HG02678 (cell line): ENCODE results near the gene NBEA.

Experiments
- ATAC-seq: cut with Tn5 transposase; IDR thresholded peaks from one replicate; pipeline ENCODE4 v1.9.1; 2021; ENCODE audit warnings: mild to moderate bottlenecking, moderate library complexity; ENCODE audit not compliant: unreplicated experiment

The NBEA gene

GRCh38 chr13:35256459-35257148 is 314.5 kb downstream of the NBEA start:
- ATAC-seq = no peak

GRCh38 chr13:35260316-35260715 is 318.2 kb downstream of the NBEA start:
- ATAC-seq = no peak

- ATAC-seq = no peak
Measured at GRCh38 chr13:35266412-35266811, 324.3 kb downstream of the NBEA start.

DNA sequence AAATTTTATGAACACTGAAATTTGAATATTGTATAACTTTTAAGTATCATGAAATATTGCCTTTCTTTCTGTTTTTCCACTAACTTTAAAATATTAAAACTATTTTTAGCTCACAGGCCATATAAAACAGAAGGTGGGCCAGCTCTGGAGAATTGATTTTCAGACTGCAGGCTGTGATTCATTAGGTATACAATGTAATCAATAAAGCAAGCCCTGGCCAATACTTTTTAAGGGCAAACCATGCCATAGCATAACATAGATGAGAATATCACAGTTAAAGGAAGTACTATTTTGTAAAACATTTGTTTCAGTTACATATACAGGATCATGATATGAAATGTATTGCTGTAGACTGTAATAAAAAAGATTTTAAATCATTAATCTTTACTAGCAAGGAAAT is 336.8 kb downstream of the NBEA start:
- no peak for ATAC-seq

DNA sequence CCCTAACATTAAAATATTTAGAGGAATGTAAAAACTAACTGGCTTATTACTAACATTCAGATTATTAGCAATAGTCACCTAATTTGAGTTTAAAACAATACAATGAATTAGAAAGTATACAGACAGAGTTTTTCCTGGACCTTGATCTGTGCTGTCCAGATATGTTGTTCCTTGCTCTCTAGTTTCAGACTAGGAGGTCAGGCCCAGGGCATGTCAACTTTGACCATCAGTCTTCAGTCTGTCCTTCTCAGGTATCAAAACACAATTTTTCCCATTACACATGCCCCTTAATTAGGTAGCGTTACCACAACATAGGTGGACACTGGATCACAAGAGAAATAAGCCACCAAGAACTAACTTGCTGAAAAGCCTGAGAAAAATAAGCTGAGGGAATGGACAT is 337.4 kb downstream of the NBEA start:
- no peak for ATAC-seq

DNA sequence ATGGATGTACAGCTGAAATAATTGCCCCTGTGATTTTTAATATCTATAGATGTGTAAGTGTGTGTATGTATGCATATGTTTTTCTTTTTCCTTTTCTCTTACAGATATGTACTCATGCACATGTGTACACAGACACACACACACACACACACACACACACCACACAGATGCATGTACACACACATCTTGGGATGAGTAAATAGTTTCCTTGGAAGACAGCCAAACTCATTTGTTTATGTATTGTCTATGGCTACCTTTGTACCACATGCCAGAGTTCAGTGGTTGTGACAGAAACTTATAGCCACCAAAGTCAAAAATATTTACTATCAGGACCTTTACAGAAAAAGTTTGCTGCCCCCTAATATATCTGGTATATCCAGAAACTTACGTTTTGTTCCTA is 341.8 kb downstream of the NBEA start:
- ATAC-seq = no peak

- no peak for ATAC-seq
Measured at GRCh38 chr13:35285677-35286076, 343.6 kb downstream of the NBEA start.

GRCh38 chr13:35292329-35292728 is 350.3 kb downstream of the NBEA start:
- ATAC-seq = no peak

DNA sequence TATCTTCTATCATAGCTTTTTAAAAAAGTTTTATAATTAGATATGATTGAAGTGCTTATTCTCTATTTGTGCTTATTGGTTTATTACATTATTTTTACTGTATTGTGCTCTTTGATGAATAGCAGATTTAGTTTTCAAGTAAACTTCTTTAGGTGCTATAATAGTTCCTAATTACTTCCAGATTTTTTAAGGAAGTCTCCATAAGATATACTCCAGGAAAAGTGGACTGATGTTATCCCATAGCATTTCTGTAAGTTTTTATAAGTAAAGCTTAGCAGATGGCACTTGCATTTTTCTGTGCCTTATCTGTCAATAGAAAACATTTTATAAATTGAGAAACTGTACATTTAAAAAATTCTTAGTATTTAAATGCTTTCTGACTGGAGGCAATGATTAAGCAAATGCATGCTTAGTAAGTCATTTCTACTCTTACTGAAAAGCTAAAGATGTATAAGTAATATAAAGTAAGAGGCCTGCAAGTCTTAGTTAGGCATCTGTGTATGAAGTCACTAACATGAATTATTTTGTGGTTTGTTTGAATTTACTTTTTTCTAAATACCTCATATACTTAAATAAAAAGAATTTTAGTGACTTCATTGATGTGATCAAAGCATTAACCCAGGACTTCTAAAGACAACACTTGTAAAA is 351.6 kb downstream of the NBEA start:
- ATAC-seq = no peak

DNA sequence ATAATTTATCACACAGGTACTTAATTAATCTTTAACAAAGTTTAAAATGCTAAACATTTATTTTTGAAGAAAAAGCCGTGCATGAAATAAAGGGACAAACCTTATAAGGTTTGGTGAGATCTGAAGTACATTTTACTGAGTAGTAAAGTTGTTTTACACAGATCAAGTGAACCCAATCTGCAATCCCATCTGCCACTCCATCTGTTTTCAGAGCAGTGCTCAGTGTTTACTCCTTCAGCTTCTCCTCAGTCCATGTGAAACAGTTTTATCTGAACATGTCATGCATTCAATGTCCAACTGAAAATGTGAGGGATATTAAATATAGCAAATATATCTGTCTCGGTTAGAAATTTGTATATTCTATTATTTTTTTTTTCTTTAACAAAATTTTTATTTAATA is 367.6 kb downstream of the NBEA start:
- ATAC-seq = no peak

DNA sequence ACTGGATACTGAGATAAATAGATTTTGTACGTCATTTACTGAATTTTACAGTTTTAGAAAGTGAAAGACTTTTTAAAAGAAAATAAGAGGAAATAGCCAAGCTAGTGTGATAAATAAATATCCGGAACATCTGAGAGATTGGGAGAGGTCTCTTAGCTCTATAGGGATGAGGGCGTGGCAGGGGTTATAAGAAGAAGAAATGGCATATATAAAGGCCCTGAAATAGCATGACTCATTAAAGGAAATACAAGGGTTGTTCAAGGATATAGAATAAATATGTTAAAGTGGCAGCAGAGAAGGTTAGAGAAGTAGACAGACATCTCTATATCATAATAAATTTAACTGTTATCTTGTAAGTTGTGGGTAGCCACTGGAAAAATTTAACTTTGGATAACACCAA is 390.1 kb downstream of the NBEA start:
- no peak for ATAC-seq

DNA sequence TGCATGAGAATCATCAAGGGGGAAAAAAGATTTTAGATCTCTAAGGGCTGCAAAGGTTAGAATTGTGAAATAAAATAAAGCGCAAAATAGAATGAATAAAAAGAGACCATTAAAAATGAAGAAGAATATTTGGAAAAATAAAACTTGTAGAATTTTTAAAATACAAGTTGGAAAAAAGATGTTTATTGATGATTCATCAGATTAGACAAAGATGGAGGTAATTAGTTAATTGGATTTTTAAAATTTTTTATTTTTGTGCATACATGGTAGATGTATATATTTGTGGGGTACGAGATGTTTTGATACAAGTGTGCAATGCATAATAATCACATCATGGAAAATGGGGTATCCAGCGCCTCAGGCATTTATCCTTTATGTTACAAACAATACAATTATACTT is 391.1 kb downstream of the NBEA start:
- no peak for ATAC-seq

GRCh38 chr13:35342440-35342839 is 400.4 kb downstream of the NBEA start:
- no peak for ATAC-seq

DNA sequence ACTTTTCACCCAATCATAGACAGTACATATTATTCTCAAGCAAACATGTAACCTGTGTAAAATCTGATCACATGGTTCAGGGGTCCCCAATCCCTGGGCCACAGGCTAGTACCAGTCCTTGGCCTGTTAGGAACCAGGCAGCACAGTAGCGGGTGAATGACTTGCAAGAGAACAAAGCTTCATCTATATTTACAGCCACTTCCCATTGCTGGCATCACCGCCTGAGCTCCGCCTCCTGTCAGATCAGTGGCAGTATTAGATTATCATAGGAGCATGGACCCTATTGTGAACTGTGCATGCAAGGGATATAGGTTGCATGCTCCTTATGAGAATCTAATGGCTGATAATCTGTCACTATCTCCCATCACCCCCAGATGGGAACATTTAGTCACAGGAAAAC is 401.3 kb downstream of the NBEA start:
- ATAC-seq = no peak

DNA sequence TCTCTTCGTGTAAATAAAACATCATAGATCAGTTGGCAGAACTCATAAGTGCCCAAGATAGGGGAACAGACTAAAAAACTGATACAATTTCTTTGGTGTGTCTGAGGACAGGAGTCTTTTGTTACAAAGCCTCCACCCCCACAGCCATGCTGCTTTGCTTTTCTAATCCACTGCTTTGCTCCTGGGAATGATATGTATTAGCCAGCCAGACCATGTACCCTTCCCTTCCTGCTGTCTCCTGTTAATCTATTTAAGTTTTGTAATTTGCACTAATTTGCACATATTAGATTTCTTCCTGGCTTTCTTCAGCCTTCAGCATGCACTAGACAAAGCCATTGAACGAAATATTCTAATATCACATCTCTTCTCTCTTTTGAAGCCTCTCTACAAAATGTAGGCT is 403.9 kb downstream of the NBEA start:
- no peak for ATAC-seq

DNA sequence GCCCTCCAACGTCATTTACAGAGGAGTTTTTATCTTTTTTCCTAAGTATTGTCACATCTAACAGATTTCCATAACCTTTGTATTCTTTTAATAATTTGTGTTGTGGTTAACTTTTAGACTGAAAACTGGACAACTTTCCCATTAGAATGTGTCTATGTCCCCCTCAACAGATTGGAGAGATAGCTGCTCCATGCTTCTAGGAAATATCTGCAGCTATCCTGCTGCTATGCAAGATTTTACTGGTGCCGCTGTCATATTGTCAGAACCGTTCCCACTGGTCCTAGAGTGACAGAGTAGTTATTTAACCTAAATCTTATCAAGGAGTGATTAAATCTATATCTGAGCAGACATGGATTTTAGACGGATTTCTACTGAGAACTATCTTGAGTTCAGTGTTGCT is 404.4 kb downstream of the NBEA start:
- no peak for ATAC-seq

DNA sequence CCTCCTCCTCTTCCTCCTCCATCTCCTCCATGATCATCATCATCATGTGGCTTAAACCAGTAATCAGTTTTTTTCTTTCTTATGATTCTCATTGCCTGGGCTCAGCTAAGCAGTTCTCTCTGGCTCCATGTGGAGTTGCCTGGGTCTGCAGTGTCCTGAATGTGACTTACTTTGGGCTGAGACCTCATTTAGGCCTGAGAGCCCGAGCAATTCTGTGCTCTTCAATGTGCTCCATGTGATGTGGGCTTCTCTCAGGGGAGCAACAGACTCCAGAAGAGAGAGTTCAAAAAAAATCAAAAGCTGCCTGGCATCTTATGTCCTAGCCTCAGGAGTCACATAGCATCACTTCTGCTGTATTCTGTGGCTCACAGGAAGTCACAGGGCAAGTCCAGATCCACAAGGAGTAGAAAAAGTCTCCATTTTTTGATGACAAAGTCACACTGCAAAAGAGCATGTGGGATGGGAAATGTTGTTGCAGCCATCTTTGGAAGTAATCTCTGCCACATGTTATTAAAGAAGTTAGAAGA is 405.7 kb downstream of the NBEA start:
- ATAC-seq = no peak

GRCh38 chr13:35349052-35349451 is 407.0 kb downstream of the NBEA start:
- no peak for ATAC-seq

GRCh38 chr13:35349673-35350278 is 407.7 kb downstream of the NBEA start:
- ATAC-seq = no peak

DNA sequence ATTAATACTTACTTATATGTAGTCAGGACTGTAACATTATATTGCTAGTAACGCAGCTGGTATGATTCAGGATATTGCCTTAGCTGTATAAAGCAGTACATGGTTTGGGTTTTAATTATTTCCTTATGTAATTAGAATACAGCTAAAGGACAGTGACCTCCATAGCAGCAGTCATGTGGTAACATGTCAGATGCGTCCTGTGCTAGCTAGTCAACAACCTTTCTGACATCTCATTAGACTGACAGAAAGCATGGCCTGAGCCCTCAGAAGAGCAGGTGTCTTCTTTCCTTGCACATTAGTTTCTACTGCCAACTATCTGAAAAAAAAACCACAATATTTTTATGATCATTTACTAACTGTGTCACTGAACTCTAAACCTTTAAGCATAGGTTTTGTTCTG is 412.2 kb downstream of the NBEA start:
- no peak for ATAC-seq

DNA sequence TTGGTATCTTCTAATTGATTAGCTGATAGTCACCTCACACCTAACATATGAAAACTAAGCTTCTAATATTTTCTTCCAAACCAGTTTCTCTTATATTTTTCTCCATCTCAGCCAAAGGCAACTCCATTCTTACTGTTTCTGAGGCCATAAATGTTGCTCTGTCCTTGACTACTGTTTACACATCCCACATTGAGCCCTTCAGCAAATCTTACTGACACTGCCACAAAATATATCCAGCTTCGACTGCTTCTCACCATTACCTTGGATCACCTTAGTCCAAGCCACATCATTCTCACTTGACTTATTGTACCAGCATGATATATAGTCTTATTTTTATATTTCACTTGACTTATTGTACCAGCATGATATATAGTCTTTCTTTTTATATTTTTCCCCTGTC is 412.8 kb downstream of the NBEA start:
- ATAC-seq = no peak

DNA sequence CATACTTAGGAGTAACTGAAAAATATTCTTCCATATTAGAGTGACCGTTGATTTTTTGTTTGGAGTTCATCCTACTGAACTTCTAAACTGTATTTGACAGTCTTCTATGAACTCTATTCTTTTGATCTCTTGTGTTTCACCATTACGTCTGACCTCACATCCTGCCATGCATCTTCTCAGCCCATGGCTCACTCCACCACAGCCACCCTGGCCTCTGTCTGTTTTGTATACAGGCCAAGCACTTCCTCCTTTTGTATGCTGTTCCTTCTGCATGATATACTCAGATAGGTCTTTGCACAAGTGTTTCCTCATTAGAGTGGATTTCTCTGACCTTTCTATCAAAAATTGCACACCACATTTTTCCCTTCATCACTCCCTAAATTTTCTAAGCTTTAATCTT is 414.5 kb downstream of the NBEA start:
- no peak for ATAC-seq
